ENCODE data around the gene ZNRF2.

The ZNRF2 gene

GRCh38 chr7:30249986-30250774, 34.2 kb upstream of the ZNRF2 start:
- H3K4me3 ChIP-seq (ENCODE audit: low read depth, low read length), result no peak overlapping the region
- H2AFZ ChIP-seq (ENCODE audit: low read length, unreplicated experiment), result no peak overlapping the region
- peaks cover 23% of the 10 kb centered on the region for H3K27me3 ChIP-seq (ENCODE audit: insufficient read depth, low read length)
- H3K27ac ChIP-seq (ENCODE audit: low read depth, low read length), result no peak overlapping the region
- H3K4me1 ChIP-seq (ENCODE audit: control insufficient read depth, insufficient read depth, low read length, unreplicated experiment), result peaks cover 9% of the 10 kb centered on the region
- H3K79me2 ChIP-seq (ENCODE audit: control insufficient read depth, insufficient read depth, low read length, unreplicated experiment), result no peaks in the 10 kb centered on the region
- no peaks in the 10 kb centered on the region for H3K36me3 ChIP-seq (ENCODE audit: insufficient read depth, low read length)

GRCh38 chr7:30251708-30252329, 32.6 kb upstream of the ZNRF2 start:
- no peaks in the 10 kb centered on the region for H3K79me2 ChIP-seq (ENCODE audit: control insufficient read depth, insufficient read depth, low read length, unreplicated experiment)
- H3K36me3 ChIP-seq (ENCODE audit: insufficient read depth, low read length), result no peaks in the 10 kb centered on the region
- H3K27ac ChIP-seq (ENCODE audit: low read depth, low read length), result no peak overlapping the region
- H2AFZ ChIP-seq (ENCODE audit: low read length, unreplicated experiment), result no peak overlapping the region
- peaks cover 9% of the 10 kb centered on the region for H3K4me1 ChIP-seq (ENCODE audit: control insufficient read depth, insufficient read depth, low read length, unreplicated experiment)
- H3K4me3 ChIP-seq (ENCODE audit: low read depth, low read length), result no peak overlapping the region
- peaks cover 17% of the 10 kb centered on the region for H3K27me3 ChIP-seq (ENCODE audit: insufficient read depth, low read length)

GRCh38 chr7:30252885-30253795, 31.3 kb upstream of the ZNRF2 start:
- Histone ChIP-seq H2AFZ (ENCODE audit: low read length, unreplicated experiment) (no peak overlapping the region), H3K27me3 (ENCODE audit: insufficient read depth, low read length) (peaks cover 3% of the 10 kb centered on the region), H3K79me2 (ENCODE audit: control insufficient read depth, insufficient read depth, low read length, unreplicated experiment) (no peaks in the 10 kb centered on the region), H3K4me3 (ENCODE audit: low read depth, low read length) (no peak overlapping the region), H3K27ac (ENCODE audit: low read depth, low read length) (no peak overlapping the region), H3K36me3 (ENCODE audit: insufficient read depth, low read length) (no peaks in the 10 kb centered on the region), H3K4me1 (ENCODE audit: control insufficient read depth, insufficient read depth, low read length, unreplicated experiment) (peaks cover 9% of the 10 kb centered on the region)

- no peak overlapping the region for H3K4me3 ChIP-seq (ENCODE audit: low read depth, low read length)
- no peaks in the 10 kb centered on the region for H3K79me2 ChIP-seq (ENCODE audit: control insufficient read depth, insufficient read depth, low read length, unreplicated experiment)
- H3K27me3 ChIP-seq (ENCODE audit: insufficient read depth, low read length), result no peaks in the 10 kb centered on the region
- peaks cover 9% of the 10 kb centered on the region for H3K4me1 ChIP-seq (ENCODE audit: control insufficient read depth, insufficient read depth, low read length, unreplicated experiment)
- H3K36me3 ChIP-seq (ENCODE audit: insufficient read depth, low read length), result no peaks in the 10 kb centered on the region
- H2AFZ ChIP-seq (ENCODE audit: low read length, unreplicated experiment), result no peak overlapping the region
- H3K27ac ChIP-seq (ENCODE audit: low read depth, low read length), result no peak overlapping the region
These were observed 30.6 kb upstream of the ZNRF2 start for GRCh38 chr7:30253796-30254165.

GRCh38 chr7:30254248-30254647, 30.1 kb upstream of the ZNRF2 start:
- Histone ChIP-seq H3K27me3 (ENCODE audit: insufficient read depth, low read length) (no peaks in the 10 kb centered on the region), H3K4me1 (ENCODE audit: control insufficient read depth, insufficient read depth, low read length, unreplicated experiment) (peaks cover 9% of the 10 kb centered on the region), H3K27ac (ENCODE audit: low read depth, low read length) (no peak overlapping the region), H3K36me3 (ENCODE audit: insufficient read depth, low read length) (no peaks in the 10 kb centered on the region), H3K79me2 (ENCODE audit: control insufficient read depth, insufficient read depth, low read length, unreplicated experiment) (no peaks in the 10 kb centered on the region), H2AFZ (ENCODE audit: low read length, unreplicated experiment) (no peak overlapping the region), H3K4me3 (ENCODE audit: low read depth, low read length) (no peak overlapping the region)

GRCh38 chr7:30254717-30255063, 29.7 kb upstream of the ZNRF2 start:
- H3K4me3 ChIP-seq (ENCODE audit: low read depth, low read length), result no peak overlapping the region
- H3K4me1 ChIP-seq (ENCODE audit: control insufficient read depth, insufficient read depth, low read length, unreplicated experiment), result peaks cover 9% of the 10 kb centered on the region
- no peaks in the 10 kb centered on the region for H3K36me3 ChIP-seq (ENCODE audit: insufficient read depth, low read length)
- H3K27me3 ChIP-seq (ENCODE audit: insufficient read depth, low read length), result no peaks in the 10 kb centered on the region
- no peak overlapping the region for H3K27ac ChIP-seq (ENCODE audit: low read depth, low read length)
- no peak overlapping the region for H2AFZ ChIP-seq (ENCODE audit: low read length, unreplicated experiment)
- H3K79me2 ChIP-seq (ENCODE audit: control insufficient read depth, insufficient read depth, low read length, unreplicated experiment), result no peaks in the 10 kb centered on the region

- H3K4me1 ChIP-seq (ENCODE audit: control insufficient read depth, insufficient read depth, low read length, unreplicated experiment), result peaks cover 9% of the 10 kb centered on the region
- no peaks in the 10 kb centered on the region for H3K79me2 ChIP-seq (ENCODE audit: control insufficient read depth, insufficient read depth, low read length, unreplicated experiment)
These were observed 29.2 kb upstream of the ZNRF2 start for GRCh38 chr7:30255064-30255769.

GRCh38 chr7:30256349-30256858, 28.0 kb upstream of the ZNRF2 start:
- Histone ChIP-seq H3K27me3 (ENCODE audit: insufficient read depth, low read length) (no peaks in the 10 kb centered on the region), H2AFZ (ENCODE audit: low read length, unreplicated experiment) (no peak overlapping the region), H3K79me2 (ENCODE audit: control insufficient read depth, insufficient read depth, low read length, unreplicated experiment) (no peaks in the 10 kb centered on the region)

More at GRCh38 chr7:30255064-30255769, 29.2 kb upstream of the ZNRF2 start:
- Histone ChIP-seq H3K27me3 (ENCODE audit: insufficient read depth, low read length) (no peaks in the 10 kb centered on the region), H3K27ac (ENCODE audit: low read depth, low read length) (no peak overlapping the region), H3K4me3 (ENCODE audit: low read depth, low read length) (no peak overlapping the region), H3K36me3 (ENCODE audit: insufficient read depth, low read length) (no peaks in the 10 kb centered on the region), H2AFZ (ENCODE audit: low read length, unreplicated experiment) (no peak overlapping the region)

GRCh38 chr7:30260246-30260768, 24.1 kb upstream of the ZNRF2 start:
- Histone ChIP-seq H3K27me3 (ENCODE audit: insufficient read depth, low read length) (no peaks in the 10 kb centered on the region), H3K27ac (ENCODE audit: low read depth, low read length) (no peak overlapping the region), H2AFZ (ENCODE audit: low read length, unreplicated experiment) (no peak overlapping the region), H3K4me3 (ENCODE audit: low read depth, low read length) (no peak overlapping the region), H3K4me1 (ENCODE audit: control insufficient read depth, insufficient read depth, low read length, unreplicated experiment) (no peaks in the 10 kb centered on the region), H3K36me3 (ENCODE audit: insufficient read depth, low read length) (no peaks in the 10 kb centered on the region), H3K79me2 (ENCODE audit: control insufficient read depth, insufficient read depth, low read length, unreplicated experiment) (no peaks in the 10 kb centered on the region)

More at GRCh38 chr7:30256349-30256858, 28.0 kb upstream of the ZNRF2 start:
- Histone ChIP-seq H3K4me1 (ENCODE audit: control insufficient read depth, insufficient read depth, low read length, unreplicated experiment) (peaks cover 9% of the 10 kb centered on the region), H3K36me3 (ENCODE audit: insufficient read depth, low read length) (no peaks in the 10 kb centered on the region), H3K4me3 (ENCODE audit: low read depth, low read length) (no peak overlapping the region), H3K27ac (ENCODE audit: low read depth, low read length) (no peak overlapping the region)

Data from ACC112 (cell line).